Parathyroid adenoma (tissue), 2 donors: ENCODE data around the gene TLE2.

ENCODE experiments used
- H2AFZ ChIP-seq: fragments of 300-600 bp; sonication (generic); one replicate; pipeline ENCODE4 v1.7.0; 2017; ENCODE audit warnings: antibody characterized with exemption, mild to moderate bottlenecking
- H3K27ac ChIP-seq: fragments of 300-600 bp; sonication (generic); one replicate; pipeline ENCODE4 v1.7.0; 2017
- H3K27me3 ChIP-seq: fragments of 300-600 bp; sonication (generic); one replicate; pipeline ENCODE4 v1.7.0; 2017; ENCODE audit warnings: low read length; ENCODE audit not compliant: control insufficient read depth, insufficient read depth
- H3K36me3 ChIP-seq: fragments of 300-600 bp; sonication (generic); one replicate; pipeline ENCODE4 v1.7.0; 2017; ENCODE audit warnings: low read length; ENCODE audit not compliant: control insufficient read depth, insufficient read depth
- H3K4me1 ChIP-seq: fragments of 300-600 bp; sonication (generic); one replicate; pipeline ENCODE4 v1.7.0; 2017; ENCODE audit warnings: control low read depth
- H3K4me2 ChIP-seq: fragments of 300-600 bp; sonication (generic); one replicate; pipeline ENCODE4 v1.7.0; 2017; ENCODE audit warnings: low read length
- H3K4me3 ChIP-seq: fragments of 300-600 bp; sonication (generic); one replicate; pipeline ENCODE4 v1.7.0; 2017; ENCODE audit warnings: low read depth, low read length
- H3K79me2 ChIP-seq: fragments of 300-600 bp; sonication (generic); one replicate; pipeline ENCODE4 v1.7.0; 2017; ENCODE audit warnings: control low read depth
- H3K9ac ChIP-seq: fragments of 300-600 bp; sonication (generic); one replicate; pipeline ENCODE4 v1.7.0; 2017; ENCODE audit warnings: mild to moderate bottlenecking
- H3K9me3 ChIP-seq: fragments of 300-600 bp; sonication (generic); one replicate; pipeline ENCODE4 v1.7.0; 2017; ENCODE audit warnings: low read length; ENCODE audit not compliant: control insufficient read depth
- CTCF ChIP-seq: fragments of 300-600 bp; sonication (generic); IDR thresholded peaks from one replicate; pipeline ENCODE4 v1.7.0; 2017; ENCODE audit warnings: antibody characterized with exemption, mild to moderate bottlenecking
- donor health status: primary hyperparathyroidism.

Gene TLE2

GRCh38 chr19:3024870-3025548, 4.1 kb downstream of the TLE2 start:
- TF ChIP-seq CTCF, result no peak
- peaks cover under 1% of the 10 kb centered on the region for H3K4me1 ChIP-seq
- H3K9me3 ChIP-seq, result no peaks in the 10 kb centered on the region
- H3K4me3 ChIP-seq, result no peak overlapping the region
- no peak overlapping the region for H3K27ac ChIP-seq
- no peaks in the 10 kb centered on the region for H3K36me3 ChIP-seq
- no peak overlapping the region for H3K4me2 ChIP-seq
- H3K9ac ChIP-seq, result no peak overlapping the region
- H3K27me3 ChIP-seq, result no peaks in the 10 kb centered on the region
- no peak overlapping the region for H2AFZ ChIP-seq
- no peaks in the 10 kb centered on the region for H3K79me2 ChIP-seq

GRCh38 chr19:3024509-3024869, 4.6 kb downstream of the TLE2 start:
- Histone ChIP-seq H3K4me2 (no peak overlapping the region), H3K9me3 (no peaks in the 10 kb centered on the region), H3K9ac (no peak overlapping the region), H3K36me3 (no peaks in the 10 kb centered on the region), H3K4me1 (no peaks in the 10 kb centered on the region), H3K27me3 (no peaks in the 10 kb centered on the region), H3K79me2 (no peaks in the 10 kb centered on the region), H3K4me3 (no peak overlapping the region), H2AFZ (no peak overlapping the region), H3K27ac (no peak overlapping the region)
- no peak for TF ChIP-seq CTCF

- no peak for TF ChIP-seq CTCF
These were observed 8.6 kb downstream of the TLE2 start for GRCh38 chr19:3020321-3020960.

GRCh38 chr19:3019211-3019854, 9.7 kb downstream of the TLE2 start:
- H3K9me3 ChIP-seq, result no peaks in the 10 kb centered on the region
- no peaks in the 10 kb centered on the region for H3K79me2 ChIP-seq
- H3K4me1 ChIP-seq, result no peaks in the 10 kb centered on the region
- no peaks in the 10 kb centered on the region for H3K36me3 ChIP-seq
- H3K27ac ChIP-seq, result no peak overlapping the region
- H2AFZ ChIP-seq, result no peak overlapping the region
- no peak overlapping the region for H3K4me3 ChIP-seq
- H3K9ac ChIP-seq, result no peak overlapping the region
- TF ChIP-seq CTCF, result no peak
- no peak overlapping the region for H3K4me2 ChIP-seq
- H3K27me3 ChIP-seq, result no peaks in the 10 kb centered on the region

More at GRCh38 chr19:3020321-3020960, 8.6 kb downstream of the TLE2 start:
- no peaks in the 10 kb centered on the region for H3K36me3 ChIP-seq
- no peak overlapping the region for H3K9ac ChIP-seq
- H3K9me3 ChIP-seq, result no peaks in the 10 kb centered on the region
- H2AFZ ChIP-seq, result no peak overlapping the region
- no peaks in the 10 kb centered on the region for H3K79me2 ChIP-seq
- no peak overlapping the region for H3K4me2 ChIP-seq
- no peaks in the 10 kb centered on the region for H3K27me3 ChIP-seq
- H3K4me1 ChIP-seq, result no peaks in the 10 kb centered on the region
- H3K4me3 ChIP-seq, result no peak overlapping the region
- H3K27ac ChIP-seq, result no peak overlapping the region
